HG02981 (cell line): ENCODE data around the gene ZSWIM6.

Source experiments
- ATAC-seq: cut with Tn5 transposase; IDR thresholded peaks from one replicate; pipeline ENCODE4 v1.9.1; 2021; ENCODE audit warnings: mild to moderate bottlenecking, moderate library complexity; ENCODE audit not compliant: unreplicated experiment

ZSWIM6 gene

GRCh38 chr5:61468483-61468865 lies 136.4 kb downstream of the ZSWIM6 start:
- ATAC-seq: no peak

DNA sequence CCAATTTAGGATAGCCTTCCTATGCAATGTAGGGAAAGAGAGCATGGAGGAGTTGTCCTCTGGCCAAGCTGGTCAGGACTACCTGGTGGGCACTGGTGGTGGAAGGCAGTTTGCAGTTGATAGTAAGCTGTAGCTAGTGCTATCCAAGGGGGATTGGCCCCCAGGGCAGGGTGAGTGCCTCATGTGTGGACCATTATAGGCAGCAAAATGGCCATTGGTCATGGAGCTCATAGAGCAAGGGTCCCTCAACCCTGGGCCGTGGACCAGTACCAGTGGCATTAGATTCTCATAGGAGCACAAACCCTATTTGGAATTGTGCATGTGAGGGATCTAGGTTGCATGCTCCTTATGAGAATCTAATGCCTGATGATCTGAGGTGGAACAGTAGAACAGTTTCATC lies 139.3 kb downstream of the ZSWIM6 start:
- no peak for ATAC-seq

DNA sequence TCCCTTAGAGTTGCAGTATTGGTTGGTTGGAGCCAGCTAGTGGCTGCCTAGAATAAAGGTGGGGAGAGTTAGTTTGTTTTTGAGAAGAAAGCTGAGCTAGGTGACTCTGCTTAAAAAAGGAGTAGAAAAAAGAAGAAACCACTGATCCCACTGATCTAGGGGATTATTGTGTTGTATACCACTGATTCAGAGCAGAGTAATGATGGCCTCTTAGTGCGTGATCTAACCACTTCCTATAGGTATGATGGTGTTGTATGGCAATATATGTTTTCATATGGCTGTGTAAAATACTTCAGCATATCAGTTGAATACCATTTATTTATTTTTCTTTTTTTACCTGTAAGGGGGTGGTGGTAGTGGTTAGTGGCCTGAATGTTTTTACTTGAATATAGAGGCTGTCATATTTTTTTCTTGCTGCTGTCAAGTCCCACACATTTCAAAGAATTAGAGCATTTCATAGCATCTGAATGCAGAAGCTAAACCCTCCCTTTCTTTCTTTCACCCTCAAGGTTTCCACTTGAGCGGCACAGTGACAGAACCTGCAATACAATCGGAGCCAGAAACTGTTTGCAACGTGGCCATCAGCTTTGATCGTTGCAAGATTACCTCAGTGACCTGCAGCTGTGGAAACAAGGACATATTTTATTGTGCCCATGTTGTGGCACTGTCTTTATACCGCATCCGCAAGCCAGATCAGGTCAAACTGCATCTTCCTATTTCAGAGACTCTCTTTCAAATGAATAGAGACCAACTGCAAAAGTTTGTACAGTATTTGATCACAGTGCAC lies 140.3 kb downstream of the ZSWIM6 start:
- no peak for ATAC-seq

GRCh38 chr5:61474746-61475145 lies 142.7 kb downstream of the ZSWIM6 start:
- no peak for ATAC-seq

- ATAC-seq: no peak
Observed at GRCh38 chr5:61477788-61478187, 145.7 kb downstream of the ZSWIM6 start.

DNA sequence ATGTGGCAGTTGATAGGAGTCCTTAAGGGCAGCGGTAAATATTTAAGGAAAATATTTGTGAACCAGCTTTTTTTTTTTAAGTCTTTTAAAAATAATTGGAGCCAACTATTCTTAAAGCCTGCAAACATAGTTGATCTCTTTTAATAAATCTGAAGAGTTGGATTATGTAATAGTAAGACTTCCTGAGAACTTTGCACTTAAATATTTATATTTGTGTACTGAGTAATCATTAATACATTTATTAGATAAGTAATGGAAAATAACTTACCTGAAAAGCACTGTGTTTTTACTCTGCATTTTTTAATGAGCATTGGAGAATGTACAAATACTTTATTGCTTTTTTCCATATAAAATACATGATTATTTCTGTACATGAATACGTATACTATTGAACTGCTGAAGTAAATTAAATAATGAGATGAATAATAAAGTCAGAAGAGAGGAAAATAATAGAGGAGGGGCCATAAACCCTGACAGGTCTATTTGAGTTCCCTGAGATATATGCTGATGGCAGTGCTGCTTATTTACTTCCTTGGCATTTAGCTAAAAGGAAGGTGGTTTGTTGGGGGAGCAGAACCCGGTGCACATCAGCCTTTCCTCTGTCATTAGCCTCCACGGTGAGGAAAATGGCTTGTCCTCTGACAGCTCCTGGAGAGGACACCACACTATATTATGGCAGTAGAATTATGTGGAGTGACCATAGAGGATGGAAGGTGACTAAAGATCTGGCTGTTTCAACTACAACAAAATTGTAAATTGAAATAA lies 148.0 kb downstream of the ZSWIM6 start:
- ATAC-seq: no peak

GRCh38 chr5:61482980-61483379 lies 150.9 kb downstream of the ZSWIM6 start:
- ATAC-seq: no peak

GRCh38 chr5:61486476-61486875 lies 154.4 kb downstream of the ZSWIM6 start:
- ATAC-seq: no peak

DNA sequence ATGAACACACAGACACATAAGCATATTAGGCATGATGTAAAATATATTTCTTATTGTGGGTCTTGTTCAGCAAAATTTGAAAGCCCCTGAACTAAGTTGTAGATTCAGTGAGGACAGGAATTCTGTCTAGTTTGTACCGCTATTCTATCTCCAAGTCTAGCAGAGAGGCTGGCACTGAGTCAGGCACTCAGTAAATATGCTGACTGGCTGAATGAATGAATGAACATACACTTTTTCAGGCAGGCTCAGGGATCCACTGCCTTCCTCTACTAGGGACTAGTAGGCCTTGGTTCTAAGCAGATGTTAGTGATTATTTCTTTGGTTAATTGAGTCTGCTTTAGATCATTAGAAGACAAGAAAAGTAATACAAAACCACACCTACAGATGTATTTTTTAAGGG lies 157.5 kb downstream of the ZSWIM6 start:
- ATAC-seq: no peak

DNA sequence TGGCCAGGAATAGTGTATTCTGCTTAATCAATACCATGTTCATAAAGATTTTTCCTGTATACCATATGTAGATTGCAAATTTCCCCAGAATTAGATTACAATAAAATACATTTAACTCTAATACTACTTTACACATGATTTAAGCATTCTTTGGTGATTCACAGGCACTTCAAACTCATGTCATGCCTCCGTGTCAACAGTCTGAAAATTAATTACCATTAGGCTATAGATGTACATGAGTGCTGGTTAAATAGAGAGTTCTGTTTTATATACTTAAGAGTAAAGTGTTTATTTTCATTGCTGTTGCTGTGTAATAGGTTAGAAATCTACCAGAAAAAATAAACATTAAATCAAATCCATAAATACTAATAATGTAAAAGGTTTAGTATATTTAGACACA lies 159.8 kb downstream of the ZSWIM6 start:
- no peak for ATAC-seq

- no peak for ATAC-seq
Observed at GRCh38 chr5:61493973-61494372, 161.9 kb downstream of the ZSWIM6 start.

- ATAC-seq: no peak
Observed at GRCh38 chr5:61496446-61496845, 164.4 kb downstream of the ZSWIM6 start.

DNA sequence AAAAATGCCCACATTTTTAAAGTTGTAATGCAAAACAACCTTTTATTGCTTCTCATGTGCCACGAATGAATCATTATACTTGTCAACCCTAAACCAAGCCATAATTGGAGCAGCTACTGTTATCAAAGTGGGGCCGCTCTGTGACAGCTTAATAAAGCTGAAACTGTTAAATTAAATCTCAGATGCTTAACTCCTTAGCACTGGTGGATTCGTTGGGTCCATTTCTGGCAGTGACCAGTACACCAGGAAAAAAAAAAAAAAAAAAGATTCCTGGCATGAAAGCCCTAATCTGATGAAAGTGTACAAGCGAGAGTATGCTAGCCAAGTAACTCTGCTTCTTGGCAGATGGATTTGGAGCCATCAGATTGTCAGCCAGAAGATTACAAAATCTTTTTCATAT lies 164.8 kb downstream of the ZSWIM6 start:
- no peak for ATAC-seq

DNA sequence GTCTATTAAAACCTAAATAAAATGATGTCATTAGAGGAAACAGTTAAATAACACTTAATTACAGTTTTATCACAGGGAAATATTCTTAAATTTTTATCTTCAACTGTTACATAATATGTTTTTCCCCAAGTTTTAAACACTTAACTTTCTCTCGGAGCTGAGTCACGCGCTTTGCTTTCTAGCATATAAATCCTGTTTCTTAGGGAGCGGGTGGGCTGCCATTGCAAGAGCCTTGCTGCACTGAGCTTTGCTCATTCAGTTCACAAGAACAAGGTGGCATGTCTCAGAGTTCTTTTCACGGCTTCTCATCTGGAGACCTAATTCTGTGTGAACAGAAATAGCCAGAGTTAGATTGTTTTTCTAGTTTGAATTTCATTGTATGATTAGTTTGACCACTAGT lies 166.1 kb downstream of the ZSWIM6 start:
- ATAC-seq: no peak

DNA sequence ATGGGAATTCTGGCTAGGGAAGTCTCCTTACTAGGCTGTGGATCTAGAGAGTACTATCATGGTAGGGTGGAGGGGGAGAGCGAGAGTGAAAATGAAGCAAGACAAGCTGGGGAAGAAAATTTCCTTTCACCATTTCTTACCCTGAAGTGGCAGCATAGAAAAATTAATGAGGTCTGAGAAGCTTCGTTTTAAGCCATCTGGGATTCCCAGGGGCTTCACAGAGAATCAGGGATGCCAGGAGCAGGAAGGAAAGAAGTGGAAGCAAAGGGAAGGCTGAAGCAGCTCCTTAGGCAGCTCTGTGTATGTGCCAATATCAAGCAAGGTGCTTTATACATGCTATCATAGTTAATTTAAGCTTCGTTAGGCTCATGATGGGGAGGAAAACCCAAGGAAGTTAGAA lies 169.9 kb downstream of the ZSWIM6 start:
- ATAC-seq: no peak

DNA sequence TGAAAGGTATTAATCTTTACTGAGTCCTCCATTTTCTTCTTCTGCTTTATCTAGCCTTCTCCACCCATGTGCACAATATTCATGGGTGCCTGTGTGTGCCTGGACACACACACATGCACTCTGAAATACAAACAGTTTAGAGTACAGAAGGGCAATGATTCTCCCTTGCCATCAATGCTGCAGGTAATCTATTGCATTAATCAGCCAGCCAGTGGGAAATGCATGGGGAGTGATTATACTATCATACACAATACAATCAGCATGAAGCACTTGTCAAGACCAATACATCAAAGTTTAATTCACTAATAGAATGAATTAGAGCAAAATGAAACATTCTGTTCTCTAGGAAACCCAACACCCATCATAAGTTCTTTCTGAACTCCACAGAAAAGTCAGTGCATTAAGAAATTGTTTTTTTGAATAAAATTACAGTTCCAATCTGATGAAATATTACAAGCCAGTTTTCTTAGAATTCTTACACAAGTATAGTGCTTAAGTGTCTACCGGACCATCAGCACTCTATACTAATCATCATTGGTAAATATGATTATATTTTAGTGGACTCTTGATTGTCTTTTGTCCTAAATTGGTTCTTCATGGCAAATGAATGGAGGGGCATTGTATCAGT lies 172.2 kb downstream of the ZSWIM6 start:
- no peak for ATAC-seq

GRCh38 chr5:61505281-61505680 lies 173.2 kb downstream of the ZSWIM6 start:
- ATAC-seq: no peak

DNA sequence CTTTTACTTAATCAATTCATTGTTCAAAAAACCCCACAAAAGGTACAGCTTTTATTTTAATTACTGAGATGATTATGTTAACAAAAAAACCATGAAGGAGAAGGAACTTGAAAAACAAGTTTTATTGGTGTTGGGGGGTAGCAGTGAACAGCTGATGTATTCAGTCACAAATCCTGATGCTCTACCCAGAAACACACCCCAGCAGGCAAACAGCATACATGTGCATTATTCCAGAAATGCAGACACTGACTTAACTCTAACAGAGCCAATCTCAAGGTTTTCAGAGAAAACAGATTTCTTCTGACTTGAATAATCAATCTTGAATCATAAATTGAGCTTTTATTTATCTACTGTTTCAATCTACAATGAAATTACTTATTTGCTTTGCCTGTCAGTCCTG lies 175.2 kb downstream of the ZSWIM6 start:
- no peak for ATAC-seq

DNA sequence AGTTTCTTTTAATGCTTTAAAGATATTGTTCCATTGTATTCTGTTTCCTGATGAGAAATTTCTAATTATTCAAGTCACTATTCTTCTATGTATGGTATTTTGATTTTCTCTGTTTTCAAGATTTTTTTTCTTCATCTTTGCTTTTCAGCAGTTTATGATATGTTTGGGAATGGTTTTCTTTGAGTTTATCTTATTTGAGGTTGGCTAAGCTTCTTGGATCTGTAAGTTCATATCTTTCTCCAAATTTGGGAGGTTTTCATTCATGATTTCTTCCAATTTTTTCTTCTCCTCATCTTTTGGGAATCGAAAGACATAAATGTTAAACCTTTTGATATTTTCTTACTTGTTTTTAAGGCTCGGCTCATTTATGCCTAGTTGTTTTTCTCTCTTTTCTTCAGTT lies 184.9 kb downstream of the ZSWIM6 start:
- no peak for ATAC-seq

DNA sequence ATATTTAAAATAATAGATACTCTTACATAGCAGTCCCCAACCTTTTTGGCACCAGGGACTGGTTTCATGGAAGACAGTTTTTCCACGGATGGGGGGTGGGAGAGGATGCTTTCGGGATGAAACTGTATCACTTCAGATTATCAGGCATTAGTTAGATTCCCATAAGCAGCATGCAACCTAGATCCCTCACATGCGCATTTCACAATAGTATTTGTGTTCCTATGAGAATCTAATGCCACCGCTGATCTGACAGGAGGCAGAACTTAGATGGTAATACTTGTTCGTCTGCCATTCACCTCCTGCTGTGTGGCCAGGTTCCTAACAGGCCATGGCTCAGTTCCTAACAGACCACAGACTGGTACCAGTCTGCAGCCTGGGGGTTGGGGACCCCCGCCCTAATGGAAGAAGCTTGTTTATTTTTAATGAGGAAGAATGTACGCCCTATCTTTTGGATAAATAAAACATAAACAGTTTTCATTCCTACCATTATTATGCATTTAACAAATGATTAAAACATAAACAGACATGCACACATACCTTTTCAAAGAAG lies 187.7 kb downstream of the ZSWIM6 start:
- ATAC-seq: no peak

DNA sequence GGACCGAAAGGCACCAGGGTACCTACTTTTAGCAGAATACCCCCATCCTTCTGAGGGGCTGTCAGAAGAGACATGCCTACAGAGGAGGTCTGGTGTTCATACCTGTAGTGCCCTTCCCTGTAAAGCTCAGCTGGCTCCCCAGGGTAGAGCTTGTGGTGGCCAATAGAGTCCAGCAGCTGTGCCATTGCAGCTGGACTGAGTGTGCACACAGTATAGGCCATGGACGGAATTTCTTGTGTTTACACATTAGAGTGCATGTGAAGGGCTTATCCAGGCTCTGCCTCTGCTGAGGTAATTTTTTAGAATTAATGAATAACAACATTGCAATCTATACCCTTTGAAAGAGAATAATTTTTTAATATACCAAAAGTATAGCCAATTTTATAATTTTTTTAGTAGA lies 191.0 kb downstream of the ZSWIM6 start:
- ATAC-seq: no peak

GRCh38 chr5:61523997-61524396 lies 191.9 kb downstream of the ZSWIM6 start:
- ATAC-seq: no peak
